ENCODE results near the gene ZNF423. TPM values are rescaled to one million over a fixed set of nuclear protein-coding genes. Genes with fewer than 3 reads are reported as not detected.

ZNF423 gene
- total and polyA plus RNA-seq, 7 donors: 2.3 to 30.7 (median 14.4) TPM

DNA sequence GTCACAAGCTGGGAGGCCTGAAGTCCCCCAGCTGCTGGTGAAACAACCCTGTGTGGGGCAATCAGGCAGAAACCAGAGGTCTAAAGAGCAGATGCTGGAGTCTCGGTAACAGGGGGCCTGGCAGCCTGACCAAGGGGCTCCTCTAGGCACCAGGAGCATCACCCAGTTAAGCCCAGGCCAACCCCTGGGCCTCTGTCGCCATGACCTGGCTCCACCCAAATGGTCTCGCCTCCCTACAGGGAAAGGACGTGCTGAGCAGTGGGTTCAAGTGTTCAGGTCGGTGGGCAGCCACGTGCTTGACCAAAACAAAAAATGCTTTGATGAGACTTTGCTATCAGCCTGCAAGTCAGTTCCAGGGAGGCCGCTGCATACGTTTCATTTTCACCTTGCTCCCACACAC is 240.3 kb downstream of the ZNF423 start:
- no peak overlapping the region for H3K27ac ChIP-seq
- no peaks in the 10 kb centered on the region for H3K27me3 ChIP-seq (ENCODE audit: insufficient read depth in 3 of 3, low read length in 2 of 3)
- no peaks in the 10 kb centered on the region for H3K9me3 ChIP-seq
- TF ChIP-seq, protein P1, sequence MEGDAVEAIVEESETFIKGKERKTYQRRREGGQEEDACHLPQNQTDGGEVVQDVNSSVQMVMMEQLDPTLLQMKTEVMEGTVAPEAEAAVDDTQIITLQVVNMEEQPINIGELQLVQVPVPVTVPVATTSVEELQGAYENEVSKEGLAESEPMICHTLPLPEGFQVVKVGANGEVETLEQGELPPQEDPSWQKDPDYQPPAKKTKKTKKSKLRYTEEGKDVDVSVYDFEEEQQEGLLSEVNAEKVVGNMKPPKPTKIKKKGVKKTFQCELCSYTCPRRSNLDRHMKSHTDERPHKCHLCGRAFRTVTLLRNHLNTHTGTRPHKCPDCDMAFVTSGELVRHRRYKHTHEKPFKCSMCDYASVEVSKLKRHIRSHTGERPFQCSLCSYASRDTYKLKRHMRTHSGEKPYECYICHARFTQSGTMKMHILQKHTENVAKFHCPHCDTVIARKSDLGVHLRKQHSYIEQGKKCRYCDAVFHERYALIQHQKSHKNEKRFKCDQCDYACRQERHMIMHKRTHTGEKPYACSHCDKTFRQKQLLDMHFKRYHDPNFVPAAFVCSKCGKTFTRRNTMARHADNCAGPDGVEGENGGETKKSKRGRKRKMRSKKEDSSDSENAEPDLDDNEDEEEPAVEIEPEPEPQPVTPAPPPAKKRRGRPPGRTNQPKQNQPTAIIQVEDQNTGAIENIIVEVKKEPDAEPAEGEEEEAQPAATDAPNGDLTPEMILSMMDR (IDR thresholded peaks at IDR 0.05): no peak
- DNase-seq: no peak
- intact Hi-C loops (cut with DNase I): loop anchor here in 1 of 2 donors (10.0 kb wide), 1 partner anchor 139 kb away; no protein-coding TSS in a partner anchor
- H3K4me1 ChIP-seq: peaks cover 11% of the 10 kb centered on the region
- H3K36me3 ChIP-seq (ENCODE audit: insufficient read depth in 1 of 2, low read depth in 1 of 2): no peaks in the 10 kb centered on the region
- H3K4me3 ChIP-seq: no peak overlapping the region
- ATAC-seq: no peak
- 93 to 96% (median 94%) methylated on average over 8 of the region's 8 CpGs for WGBS, 3 donors

- 57 to 96% (median 95%) methylated on average over 3 of the region's 3 CpGs for WGBS, 3 donors
- Histone ChIP-seq H3K27ac (no peak overlapping the region), H3K27me3 (ENCODE audit: insufficient read depth in 3 of 3, low read length in 2 of 3) (no peaks in the 10 kb centered on the region), H3K4me1 (peaks cover 7% of the 10 kb centered on the region), H3K4me3 (no peak overlapping the region), H3K36me3 (ENCODE audit: insufficient read depth in 1 of 2, low read depth in 1 of 2) (no peaks in the 10 kb centered on the region), H3K9me3 (no peaks in the 10 kb centered on the region)
- ATAC-seq: no peak
- DNase-seq: no peak
- TF ChIP-seq, protein P1 (IDR thresholded peaks at IDR 0.05): no peak
- intact Hi-C loops (cut with DNase I): loop anchor here in 1 of 2 donors (10.0 kb wide), 1 partner anchor 144 kb away; no protein-coding TSS in a partner anchor
Measured at GRCh38 chr16:49610983-49611382, 244.9 kb downstream of the ZNF423 start.

DNA sequence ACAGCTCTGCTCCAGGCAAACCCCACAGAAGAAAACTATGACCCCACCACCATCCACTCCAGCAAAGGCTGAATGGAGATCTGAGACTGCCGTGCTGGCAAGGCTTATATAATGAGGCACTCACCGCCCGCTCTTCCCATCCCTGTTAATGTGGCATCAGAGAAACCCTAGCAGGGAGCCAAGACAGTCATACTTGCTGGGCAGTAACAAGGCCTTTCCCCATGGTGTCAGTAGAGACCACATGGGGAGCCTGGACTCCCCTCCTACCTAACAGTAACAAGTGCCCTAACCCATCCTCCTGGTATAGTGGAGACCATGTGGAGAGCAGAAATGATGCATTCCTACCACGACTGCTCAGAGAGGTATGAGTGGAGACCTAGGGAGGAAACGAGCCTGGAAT is 247.1 kb downstream of the ZNF423 start:
- H3K9me3 ChIP-seq: no peaks in the 10 kb centered on the region
- H3K4me1 ChIP-seq: peaks cover 7% of the 10 kb centered on the region
- intact Hi-C loops (cut with DNase I): loop anchor here in 1 of 2 donors (10.0 kb wide), 1 partner anchor 316 kb away; no protein-coding TSS in a partner anchor
- no peaks in the 10 kb centered on the region for H3K27me3 ChIP-seq (ENCODE audit: insufficient read depth in 3 of 3, low read length in 2 of 3)
- TF ChIP-seq, protein P1 (IDR thresholded peaks at IDR 0.05): peak; percentile 51
- peak in 1 of 2 donors; percentile 56 for DNase-seq
- 23 to 43% (median 42%) methylated on average over 5 of the region's 5 CpGs for whole genome bisulfite sequencing, 3 donors
- H3K4me3 ChIP-seq: no peak overlapping the region
- peak; percentile 78 to 99 (median 93) for ATAC-seq
- no peak overlapping the region for H3K27ac ChIP-seq
- no peaks in the 10 kb centered on the region for H3K36me3 ChIP-seq (ENCODE audit: insufficient read depth in 1 of 2, low read depth in 1 of 2)

DNA sequence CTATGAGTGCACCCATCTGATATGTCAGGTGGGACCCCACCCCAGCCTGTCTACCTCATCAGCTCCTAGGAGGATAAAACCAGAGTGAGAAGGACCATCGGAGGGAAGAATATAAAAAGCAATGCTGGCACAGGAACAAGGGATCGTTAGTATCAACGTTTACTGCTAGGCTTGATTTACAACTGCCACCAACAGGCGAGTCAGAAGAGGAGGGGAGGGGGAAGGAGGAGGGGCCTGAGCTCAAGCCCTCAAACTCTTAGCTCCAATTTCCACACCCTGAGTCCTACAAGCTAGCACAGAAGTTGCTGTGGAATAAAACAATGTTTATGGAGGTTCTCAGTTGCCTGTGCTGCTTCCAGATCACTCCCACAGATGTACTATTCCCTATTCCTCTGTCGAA is 247.8 kb downstream of the ZNF423 start:
- Histone ChIP-seq H3K36me3 (ENCODE audit: insufficient read depth in 1 of 2, low read depth in 1 of 2) (no peaks in the 10 kb centered on the region), H3K4me1 (peaks cover 9% of the 10 kb centered on the region), H3K9me3 (no peaks in the 10 kb centered on the region), H3K27ac (no peak overlapping the region), H3K4me3 (no peak overlapping the region), H3K27me3 (ENCODE audit: insufficient read depth in 3 of 3, low read length in 2 of 3) (no peaks in the 10 kb centered on the region)
- DNase-seq: no peak
- peak in 3 of 4 donors; percentile 37 to 50 (median 39) for ATAC-seq
- WGBS, 3 donors: 14 to 18% (median 16%) methylated on average over 5 of the region's 5 CpGs
- TF ChIP-seq, protein P1 (IDR thresholded peaks at IDR 0.05): no peak
- intact Hi-C loops (cut with DNase I): loop anchor here in 1 of 2 donors (10.0 kb wide), 1 partner anchor 317 kb away; no protein-coding TSS in a partner anchor

All from psoas muscle (tissue), 8 donors.